HL-60 (cell line): ENCODE measurements around the gene RBM6.
"Not testable (repeated sequence)": the region's sequence is repeated elsewhere in the genome, so short reads cannot be mapped to it uniquely, and the experiment has no call there.

Source experiments
- DNase-seq, 2 experiments: peaks; one replicate each; pipeline ENCODE4 v3.0.0-alpha.2; 2010 to 2020; ENCODE audit warnings: low read depth in 1 of 2, low spot score in 1 of 2
- H3K27ac ChIP-seq: fragments of 250-450 bp; sonication (Bioruptor Pico); replicated peaks from 2 replicates; pipeline ENCODE4 v1.5.1; 2020; ENCODE audit warnings: mild to moderate bottlenecking, moderate library complexity
- H3K27me3 ChIP-seq: fragments of 250-450 bp; sonication (Bioruptor Pico); 2 replicates; pipeline ENCODE4 v1.5.1; 2021; ENCODE audit warnings: mild to moderate bottlenecking, moderate library complexity; ENCODE audit not compliant: insufficient read depth, poor library complexity, severe bottlenecking
- H3K4me3 ChIP-seq: replicated peaks from 2 replicates; pipeline ENCODE4 v1.5.1; 2011; ENCODE audit warnings: mild to moderate bottlenecking, control low read depth, low read length; ENCODE audit not compliant: insufficient read depth
- GABPA ChIP-seq: IDR thresholded peaks from 2 replicates; pipeline ENCODE4 v1.6.1; 2012; ENCODE audit warnings: low read depth
- POLR2AphosphoS5 ChIP-seq: IDR thresholded peaks from 2 replicates; pipeline ENCODE4 v1.6.1; 2012; ENCODE audit warnings: low read depth
- SPI1 ChIP-seq: IDR thresholded peaks from 2 replicates; pipeline ENCODE4 v1.6.1; 2012; ENCODE audit warnings: low read depth, mild to moderate bottlenecking, borderline replicate concordance
- TF ChIP-seq, protein P1 (sequence below): IDR thresholded peaks from one replicate; pipeline ENCODE4 v1.5.1; 2011; ENCODE audit warnings: low read length, control low read depth, inconsistent platforms; ENCODE audit not compliant: insufficient read depth
- TF ChIP-seq, protein P2 (sequence below): IDR thresholded peaks from 2 replicates; pipeline ENCODE4 v1.6.1; 2012; ENCODE audit warnings: low read depth; ENCODE audit not compliant: insufficient replicate concordance

RBM6 gene

DNA sequence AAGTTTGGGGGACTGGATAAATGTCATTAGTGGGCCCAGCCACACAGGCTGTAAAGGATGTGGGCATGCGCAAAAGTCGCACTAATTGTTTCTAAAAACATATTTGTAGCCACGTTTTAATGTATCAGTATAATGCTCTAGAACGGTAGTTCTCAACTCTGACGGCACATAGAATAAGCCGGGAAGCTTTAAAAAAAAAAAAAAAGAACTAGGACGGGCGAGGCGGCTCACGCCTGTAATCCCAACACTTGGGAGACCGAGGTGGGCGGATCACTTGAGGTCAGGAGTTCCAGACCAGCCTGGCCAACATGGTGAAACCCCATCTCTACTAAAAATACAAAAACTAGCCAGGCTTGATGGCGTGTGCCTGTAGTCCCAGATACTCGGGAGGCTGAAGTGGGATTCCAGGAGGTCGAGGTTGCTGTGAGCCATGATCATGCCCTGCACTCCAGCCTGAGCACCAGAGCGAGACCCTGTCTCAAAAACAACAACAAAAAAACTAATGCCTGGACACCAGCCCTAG lies 9.7 kb upstream of the RBM6 start:
- Histone ChIP-seq H3K4me3 (peak overlapping the region; percentile 76), H3K27ac (no peak overlapping the region; the same call in 1 of the 2 replicates), H3K27me3 (no peaks in the 10 kb centered on the region)
- TF ChIP-seq, protein P1, sequence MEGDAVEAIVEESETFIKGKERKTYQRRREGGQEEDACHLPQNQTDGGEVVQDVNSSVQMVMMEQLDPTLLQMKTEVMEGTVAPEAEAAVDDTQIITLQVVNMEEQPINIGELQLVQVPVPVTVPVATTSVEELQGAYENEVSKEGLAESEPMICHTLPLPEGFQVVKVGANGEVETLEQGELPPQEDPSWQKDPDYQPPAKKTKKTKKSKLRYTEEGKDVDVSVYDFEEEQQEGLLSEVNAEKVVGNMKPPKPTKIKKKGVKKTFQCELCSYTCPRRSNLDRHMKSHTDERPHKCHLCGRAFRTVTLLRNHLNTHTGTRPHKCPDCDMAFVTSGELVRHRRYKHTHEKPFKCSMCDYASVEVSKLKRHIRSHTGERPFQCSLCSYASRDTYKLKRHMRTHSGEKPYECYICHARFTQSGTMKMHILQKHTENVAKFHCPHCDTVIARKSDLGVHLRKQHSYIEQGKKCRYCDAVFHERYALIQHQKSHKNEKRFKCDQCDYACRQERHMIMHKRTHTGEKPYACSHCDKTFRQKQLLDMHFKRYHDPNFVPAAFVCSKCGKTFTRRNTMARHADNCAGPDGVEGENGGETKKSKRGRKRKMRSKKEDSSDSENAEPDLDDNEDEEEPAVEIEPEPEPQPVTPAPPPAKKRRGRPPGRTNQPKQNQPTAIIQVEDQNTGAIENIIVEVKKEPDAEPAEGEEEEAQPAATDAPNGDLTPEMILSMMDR, result no peak
- no peak for TF ChIP-seq POLR2AphosphoS5
- TF ChIP-seq SPI1, result no peak
- no peak for TF ChIP-seq GABPA
- TF ChIP-seq, protein P2, sequence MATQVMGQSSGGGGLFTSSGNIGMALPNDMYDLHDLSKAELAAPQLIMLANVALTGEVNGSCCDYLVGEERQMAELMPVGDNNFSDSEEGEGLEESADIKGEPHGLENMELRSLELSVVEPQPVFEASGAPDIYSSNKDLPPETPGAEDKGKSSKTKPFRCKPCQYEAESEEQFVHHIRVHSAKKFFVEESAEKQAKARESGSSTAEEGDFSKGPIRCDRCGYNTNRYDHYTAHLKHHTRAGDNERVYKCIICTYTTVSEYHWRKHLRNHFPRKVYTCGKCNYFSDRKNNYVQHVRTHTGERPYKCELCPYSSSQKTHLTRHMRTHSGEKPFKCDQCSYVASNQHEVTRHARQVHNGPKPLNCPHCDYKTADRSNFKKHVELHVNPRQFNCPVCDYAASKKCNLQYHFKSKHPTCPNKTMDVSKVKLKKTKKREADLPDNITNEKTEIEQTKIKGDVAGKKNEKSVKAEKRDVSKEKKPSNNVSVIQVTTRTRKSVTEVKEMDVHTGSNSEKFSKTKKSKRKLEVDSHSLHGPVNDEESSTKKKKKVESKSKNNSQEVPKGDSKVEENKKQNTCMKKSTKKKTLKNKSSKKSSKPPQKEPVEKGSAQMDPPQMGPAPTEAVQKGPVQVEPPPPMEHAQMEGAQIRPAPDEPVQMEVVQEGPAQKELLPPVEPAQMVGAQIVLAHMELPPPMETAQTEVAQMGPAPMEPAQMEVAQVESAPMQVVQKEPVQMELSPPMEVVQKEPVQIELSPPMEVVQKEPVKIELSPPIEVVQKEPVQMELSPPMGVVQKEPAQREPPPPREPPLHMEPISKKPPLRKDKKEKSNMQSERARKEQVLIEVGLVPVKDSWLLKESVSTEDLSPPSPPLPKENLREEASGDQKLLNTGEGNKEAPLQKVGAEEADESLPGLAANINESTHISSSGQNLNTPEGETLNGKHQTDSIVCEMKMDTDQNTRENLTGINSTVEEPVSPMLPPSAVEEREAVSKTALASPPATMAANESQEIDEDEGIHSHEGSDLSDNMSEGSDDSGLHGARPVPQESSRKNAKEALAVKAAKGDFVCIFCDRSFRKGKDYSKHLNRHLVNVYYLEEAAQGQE, result no peak
- no peak for DNase-seq

DNA sequence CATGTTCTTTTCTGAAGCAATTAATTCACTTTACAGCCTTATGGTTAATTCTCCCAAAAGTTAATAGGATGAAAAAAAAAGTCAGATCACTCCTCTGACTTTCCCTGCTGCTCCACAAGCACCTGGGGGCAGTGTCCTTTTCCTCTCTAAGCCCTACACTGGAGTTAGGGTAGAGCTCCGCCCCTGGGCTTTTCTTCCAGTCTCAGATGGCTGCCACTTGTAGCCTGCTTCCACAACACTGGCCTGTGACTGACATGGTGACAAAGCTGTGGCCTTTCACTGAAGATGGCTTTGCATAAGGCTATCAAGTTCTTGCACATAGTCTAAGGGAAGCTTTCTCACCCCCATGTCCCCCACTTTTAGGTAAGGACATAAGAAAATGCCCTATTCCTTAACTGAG lies 9.0 kb upstream of the RBM6 start:
- no peak overlapping the region for H3K4me3 ChIP-seq
- no peak for DNase-seq

DNA sequence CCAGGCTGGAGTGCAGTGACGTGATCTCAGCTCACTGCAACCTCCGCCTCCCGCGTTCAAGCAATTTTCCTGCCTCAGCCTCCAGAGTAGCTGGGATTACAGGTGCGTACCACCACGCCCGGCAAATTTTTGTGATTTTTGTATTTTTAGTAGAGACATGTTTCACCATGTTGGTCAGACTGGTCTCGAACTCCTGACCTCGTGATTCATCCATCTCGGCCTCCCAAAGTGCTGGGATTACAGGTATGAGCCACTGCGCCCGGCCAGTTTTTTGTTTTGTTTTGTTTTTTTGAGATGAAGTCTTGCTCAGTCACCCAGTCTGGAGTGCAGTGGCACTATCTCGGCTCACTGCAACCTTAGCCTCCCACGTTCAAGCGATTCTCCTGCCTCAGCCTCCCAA lies 7.7 kb upstream of the RBM6 start:
- H3K4me3 ChIP-seq, DNase-seq, H3K27me3 ChIP-seq, H3K27ac ChIP-seq: not testable (repeated sequence)

More for the DNA sequence above, 9.0 kb upstream of the RBM6 start:
- TF ChIP-seq GABPA (no peak), POLR2AphosphoS5 (no peak), SPI1 (no peak)
- TF ChIP-seq, protein P1, result no peak
- TF ChIP-seq, protein P2, result no peak
- Histone ChIP-seq H3K27me3 (no peaks in the 10 kb centered on the region), H3K27ac (no peak overlapping the region)

DNA sequence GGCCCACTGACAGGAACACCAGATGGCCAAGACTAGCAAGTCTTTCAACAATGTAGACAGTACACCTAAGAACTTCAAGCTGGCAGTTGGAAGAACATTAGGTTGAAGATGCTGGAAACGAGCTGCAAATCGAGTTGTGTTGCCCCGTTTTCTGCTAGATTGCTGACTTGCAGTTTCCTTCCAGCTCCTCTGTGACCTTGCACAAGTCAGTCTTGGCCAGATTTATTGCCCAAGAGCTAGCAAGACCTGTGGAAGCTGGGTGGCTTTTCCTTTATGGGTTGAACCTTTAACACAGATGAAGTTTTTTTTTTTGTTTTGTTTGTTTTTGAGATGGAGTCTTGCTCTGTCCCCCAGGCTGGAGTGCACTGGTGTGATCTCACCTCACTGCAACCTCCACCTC lies 2.9 kb upstream of the RBM6 start:
- H3K27me3 ChIP-seq, result no peaks in the 10 kb centered on the region
- no peak overlapping the region for H3K4me3 ChIP-seq
- no peak overlapping the region for H3K27ac ChIP-seq
- TF ChIP-seq GABPA (no peak), POLR2AphosphoS5 (no peak), SPI1 (no peak)
- TF ChIP-seq, protein P1, result no peak
- TF ChIP-seq, protein P2, result no peak
- DNase-seq, result peak; percentile 30 to 81
